HEK293 (cell line): ENCODE results near the gene ALG10.

Source experiments
- BCL11A ChIP-seq: fragments of 450-650 bp; formaldehyde crosslinking; IDR thresholded peaks from 2 replicates; pipeline ENCODE4 v1.5.1; 2016; ENCODE audit warnings: low read depth, missing biosample characterization, missing genetic modification characterization
- GLI2 ChIP-seq: fragments of 450-650 bp; formaldehyde crosslinking; IDR thresholded peaks from 2 replicates; pipeline ENCODE4; 2017; ENCODE audit warnings: missing biosample characterization, missing genetic modification characterization, low read depth, borderline replicate concordance
- GLIS2 ChIP-seq: fragments of 450-650 bp; formaldehyde crosslinking; IDR thresholded peaks from 2 replicates; pipeline ENCODE4 v1.5.1; 2016; ENCODE audit warnings: missing biosample characterization, missing genetic modification characterization
- KLF10 ChIP-seq: fragments of 450-650 bp; IDR thresholded peaks from 2 replicates; pipeline ENCODE4 v1.5.1; 2018; ENCODE audit warnings: missing biosample characterization, mild to moderate bottlenecking, missing genetic modification characterization
- PRDM1 ChIP-seq: fragments of 450-650 bp; formaldehyde crosslinking; IDR thresholded peaks from 2 replicates; pipeline ENCODE4; 2016; ENCODE audit warnings: missing biosample characterization, missing genetic modification characterization
- SETDB1 ChIP-seq: IDR thresholded peaks from one replicate; pipeline ENCODE4 v1.6.1; 2017; ENCODE audit warnings: mild to moderate bottlenecking, low read length, moderate library complexity, mixed read lengths; ENCODE audit not compliant: insufficient read length
- SP2 ChIP-seq: fragments of 450-650 bp; formaldehyde crosslinking; IDR thresholded peaks from 2 replicates; pipeline ENCODE4 v1.5.1; 2016; ENCODE audit warnings: missing biosample characterization, missing genetic modification characterization
- ZBTB20 ChIP-seq: fragments of 450-650 bp; formaldehyde crosslinking; IDR thresholded peaks from 2 replicates; pipeline ENCODE4 v1.5.1; 2016; ENCODE audit warnings: missing biosample characterization, missing genetic modification characterization
- ZFP37 ChIP-seq: fragments of 450-650 bp; formaldehyde crosslinking; IDR thresholded peaks from 2 replicates; pipeline ENCODE4 v1.5.1; 2016; ENCODE audit warnings: missing biosample characterization, missing genetic modification characterization
- ZNF10 ChIP-seq: fragments of 450-650 bp; formaldehyde crosslinking; IDR thresholded peaks from 2 replicates; pipeline ENCODE4 v1.5.1; 2017; ENCODE audit warnings: missing biosample characterization, missing genetic modification characterization
- ZNF138 ChIP-seq: fragments of 450-650 bp; formaldehyde crosslinking; IDR thresholded peaks from 2 replicates; pipeline ENCODE4 v1.5.1; 2016; ENCODE audit warnings: missing biosample characterization, missing genetic modification characterization, borderline replicate concordance
- ZNF221 ChIP-seq: fragments of 450-650 bp; formaldehyde crosslinking; IDR thresholded peaks from 2 replicates; pipeline ENCODE4 v1.5.1; 2017; ENCODE audit warnings: missing biosample characterization, missing genetic modification characterization, borderline replicate concordance
- ZNF223 ChIP-seq: fragments of 450-650 bp; formaldehyde crosslinking; IDR thresholded peaks from 2 replicates; pipeline ENCODE4 v1.5.1; 2016; ENCODE audit warnings: missing biosample characterization, missing genetic modification characterization
- ZNF292 ChIP-seq: fragments of 450-650 bp; formaldehyde crosslinking; IDR thresholded peaks from 2 replicates; pipeline ENCODE4 v1.5.1; 2016; ENCODE audit warnings: low read depth, missing biosample characterization, missing genetic modification characterization, borderline replicate concordance
- ZNF501 ChIP-seq: fragments of 450-650 bp; formaldehyde crosslinking; IDR thresholded peaks from 2 replicates; pipeline ENCODE4 v1.5.1; 2016; ENCODE audit warnings: missing biosample characterization, missing genetic modification characterization
- ZNF544 ChIP-seq: fragments of 450-650 bp; formaldehyde crosslinking; IDR thresholded peaks from 2 replicates; pipeline ENCODE4 v1.5.0; 2017; ENCODE audit warnings: missing biosample characterization, missing genetic modification characterization
- ZNF549 ChIP-seq: fragments of 450-650 bp; IDR thresholded peaks from 2 replicates; pipeline ENCODE4 v1.5.1; 2018; ENCODE audit warnings: missing biosample characterization, missing genetic modification characterization, mild to moderate bottlenecking, inconsistent platforms, moderate library complexity
- ZNF560 ChIP-seq: fragments of 450-650 bp; formaldehyde crosslinking; IDR thresholded peaks from 2 replicates; pipeline ENCODE4 v1.5.1; 2017; ENCODE audit warnings: missing biosample characterization, missing genetic modification characterization, borderline replicate concordance
- ZNF585B ChIP-seq: fragments of 450-650 bp; formaldehyde crosslinking; IDR thresholded peaks from 2 replicates; pipeline ENCODE4 v1.5.1; 2016; ENCODE audit warnings: missing biosample characterization, missing genetic modification characterization
- ZNF623 ChIP-seq: fragments of 450-650 bp; formaldehyde crosslinking; IDR thresholded peaks from 2 replicates; pipeline ENCODE4 v1.5.1; 2016; ENCODE audit warnings: missing biosample characterization, missing genetic modification characterization
- ZNF658 ChIP-seq: fragments of 450-650 bp; formaldehyde crosslinking; IDR thresholded peaks from 2 replicates; pipeline ENCODE4; 2016; ENCODE audit warnings: missing biosample characterization, missing genetic modification characterization
- TF ChIP-seq, protein P1 (sequence below): fragments of 450-650 bp; formaldehyde crosslinking; IDR thresholded peaks from 2 replicates; pipeline ENCODE4 v1.5.1; 2017; ENCODE audit warnings: missing biosample characterization, missing genetic modification characterization
- TF ChIP-seq, protein P2 (sequence below): fragments of 450-650 bp; formaldehyde crosslinking; IDR thresholded peaks from 2 replicates; pipeline ENCODE4 v1.5.1; 2016; ENCODE audit warnings: missing biosample characterization, missing genetic modification characterization
- TF ChIP-seq, protein P3 (sequence below): fragments of 450-650 bp; IDR thresholded peaks from 2 replicates; pipeline ENCODE4 v1.5.1; 2018; ENCODE audit warnings: missing biosample characterization, mild to moderate bottlenecking, missing genetic modification characterization
- TF ChIP-seq, protein P4 (sequence below): fragments of 450-650 bp; formaldehyde crosslinking; IDR thresholded peaks from 2 replicates; pipeline ENCODE4 v1.5.1; 2016; ENCODE audit warnings: missing biosample characterization, missing genetic modification characterization
- TF ChIP-seq, protein P5 (sequence below): fragments of 450-650 bp; formaldehyde crosslinking; IDR thresholded peaks from 2 replicates; pipeline ENCODE4 v1.5.1; 2016; ENCODE audit warnings: missing biosample characterization, missing genetic modification characterization
- TF ChIP-seq, protein P6 (sequence below): fragments of 450-650 bp; formaldehyde crosslinking; IDR thresholded peaks from 2 replicates; pipeline ENCODE4 v1.5.1; 2016; ENCODE audit warnings: missing biosample characterization, missing genetic modification characterization

ALG10 gene

DNA sequence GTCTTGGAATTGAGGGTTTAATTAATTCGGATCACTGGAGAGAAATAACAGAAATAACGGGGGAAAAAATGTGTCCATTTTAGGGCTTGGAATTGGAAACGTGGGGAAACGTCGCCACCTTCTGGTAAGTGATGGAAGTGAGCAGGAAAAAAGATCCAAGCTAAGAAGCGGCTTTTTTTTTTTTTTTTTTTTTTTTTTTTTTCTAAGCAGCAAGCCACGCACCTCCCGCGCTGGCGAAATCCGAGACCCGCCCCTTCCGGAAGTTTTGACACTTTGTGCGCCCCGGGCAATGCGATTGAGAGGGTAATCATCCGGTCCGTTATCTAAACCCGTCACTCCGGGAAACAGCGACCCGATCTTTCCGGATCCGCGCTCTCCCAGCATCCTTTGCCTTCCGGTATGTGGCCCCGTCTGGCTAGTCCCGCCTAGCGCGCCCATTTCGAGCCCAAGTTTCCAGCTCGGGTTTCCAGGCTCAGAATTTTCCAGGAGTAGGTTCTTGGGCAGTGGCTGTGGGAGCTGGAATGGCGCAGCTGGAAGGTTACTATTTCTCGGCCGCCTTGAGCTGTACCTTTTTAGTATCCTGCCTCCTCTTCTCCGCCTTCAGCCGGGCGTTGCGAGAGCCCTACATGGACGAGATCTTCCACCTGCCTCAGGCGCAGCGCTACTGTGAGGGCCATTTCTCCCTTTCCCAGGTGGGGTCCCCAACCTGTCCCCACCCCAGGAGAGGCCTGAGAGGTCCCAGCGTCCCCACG is at the start of gene ALG10 (continued):
- TF ChIP-seq, protein P1, sequence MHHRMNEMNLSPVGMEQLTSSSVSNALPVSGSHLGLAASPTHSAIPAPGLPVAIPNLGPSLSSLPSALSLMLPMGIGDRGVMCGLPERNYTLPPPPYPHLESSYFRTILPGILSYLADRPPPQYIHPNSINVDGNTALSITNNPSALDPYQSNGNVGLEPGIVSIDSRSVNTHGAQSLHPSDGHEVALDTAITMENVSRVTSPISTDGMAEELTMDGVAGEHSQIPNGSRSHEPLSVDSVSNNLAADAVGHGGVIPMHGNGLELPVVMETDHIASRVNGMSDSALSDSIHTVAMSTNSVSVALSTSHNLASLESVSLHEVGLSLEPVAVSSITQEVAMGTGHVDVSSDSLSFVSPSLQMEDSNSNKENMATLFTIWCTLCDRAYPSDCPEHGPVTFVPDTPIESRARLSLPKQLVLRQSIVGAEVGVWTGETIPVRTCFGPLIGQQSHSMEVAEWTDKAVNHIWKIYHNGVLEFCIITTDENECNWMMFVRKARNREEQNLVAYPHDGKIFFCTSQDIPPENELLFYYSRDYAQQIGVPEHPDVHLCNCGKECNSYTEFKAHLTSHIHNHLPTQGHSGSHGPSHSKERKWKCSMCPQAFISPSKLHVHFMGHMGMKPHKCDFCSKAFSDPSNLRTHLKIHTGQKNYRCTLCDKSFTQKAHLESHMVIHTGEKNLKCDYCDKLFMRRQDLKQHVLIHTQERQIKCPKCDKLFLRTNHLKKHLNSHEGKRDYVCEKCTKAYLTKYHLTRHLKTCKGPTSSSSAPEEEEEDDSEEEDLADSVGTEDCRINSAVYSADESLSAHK = no peak
- TF ChIP-seq ZNF585B (tag by site-specific recombination) = no peak
- TF ChIP-seq ZNF549 (tag by site-specific recombination) = no peak
- TF ChIP-seq ZNF544 (tag by site-specific recombination) = no peak
- TF ChIP-seq BCL11A (tag by site-specific recombination) = no peak
- no peak for TF ChIP-seq ZNF292
- TF ChIP-seq, protein P2, sequence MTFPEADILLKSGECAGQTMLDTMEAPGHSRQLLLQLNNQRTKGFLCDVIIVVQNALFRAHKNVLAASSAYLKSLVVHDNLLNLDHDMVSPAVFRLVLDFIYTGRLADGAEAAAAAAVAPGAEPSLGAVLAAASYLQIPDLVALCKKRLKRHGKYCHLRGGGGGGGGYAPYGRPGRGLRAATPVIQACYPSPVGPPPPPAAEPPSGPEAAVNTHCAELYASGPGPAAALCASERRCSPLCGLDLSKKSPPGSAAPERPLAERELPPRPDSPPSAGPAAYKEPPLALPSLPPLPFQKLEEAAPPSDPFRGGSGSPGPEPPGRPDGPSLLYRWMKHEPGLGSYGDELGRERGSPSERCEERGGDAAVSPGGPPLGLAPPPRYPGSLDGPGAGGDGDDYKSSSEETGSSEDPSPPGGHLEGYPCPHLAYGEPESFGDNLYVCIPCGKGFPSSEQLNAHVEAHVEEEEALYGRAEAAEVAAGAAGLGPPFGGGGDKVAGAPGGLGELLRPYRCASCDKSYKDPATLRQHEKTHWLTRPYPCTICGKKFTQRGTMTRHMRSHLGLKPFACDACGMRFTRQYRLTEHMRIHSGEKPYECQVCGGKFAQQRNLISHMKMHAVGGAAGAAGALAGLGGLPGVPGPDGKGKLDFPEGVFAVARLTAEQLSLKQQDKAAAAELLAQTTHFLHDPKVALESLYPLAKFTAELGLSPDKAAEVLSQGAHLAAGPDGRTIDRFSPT (tag by site-specific recombination) = no peak
- no peak for TF ChIP-seq ZNF10
- TF ChIP-seq, protein P3, sequence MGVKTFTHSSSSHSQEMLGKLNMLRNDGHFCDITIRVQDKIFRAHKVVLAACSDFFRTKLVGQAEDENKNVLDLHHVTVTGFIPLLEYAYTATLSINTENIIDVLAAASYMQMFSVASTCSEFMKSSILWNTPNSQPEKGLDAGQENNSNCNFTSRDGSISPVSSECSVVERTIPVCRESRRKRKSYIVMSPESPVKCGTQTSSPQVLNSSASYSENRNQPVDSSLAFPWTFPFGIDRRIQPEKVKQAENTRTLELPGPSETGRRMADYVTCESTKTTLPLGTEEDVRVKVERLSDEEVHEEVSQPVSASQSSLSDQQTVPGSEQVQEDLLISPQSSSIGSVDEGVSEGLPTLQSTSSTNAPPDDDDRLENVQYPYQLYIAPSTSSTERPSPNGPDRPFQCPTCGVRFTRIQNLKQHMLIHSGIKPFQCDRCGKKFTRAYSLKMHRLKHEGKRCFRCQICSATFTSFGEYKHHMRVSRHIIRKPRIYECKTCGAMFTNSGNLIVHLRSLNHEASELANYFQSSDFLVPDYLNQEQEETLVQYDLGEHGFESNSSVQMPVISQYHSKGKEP = no peak
- TF ChIP-seq ZNF658 = no peak
- TF ChIP-seq ZNF623 (tag by site-specific recombination) = no peak
- TF ChIP-seq ZNF501 = 0 out of 2 replicates have a peak, but pooled peaks have one; percentile 39
- TF ChIP-seq ZNF560 (tag by site-specific recombination) = no peak
- TF ChIP-seq ZNF221 = no peak
- peak; percentile 65 for TF ChIP-seq SP2 (tag by site-specific recombination)
- no peak for TF ChIP-seq GLI2
- no peak for TF ChIP-seq KLF10 (tag by site-specific recombination)
- TF ChIP-seq SETDB1 = peak; percentile 43
- TF ChIP-seq, protein P4, sequence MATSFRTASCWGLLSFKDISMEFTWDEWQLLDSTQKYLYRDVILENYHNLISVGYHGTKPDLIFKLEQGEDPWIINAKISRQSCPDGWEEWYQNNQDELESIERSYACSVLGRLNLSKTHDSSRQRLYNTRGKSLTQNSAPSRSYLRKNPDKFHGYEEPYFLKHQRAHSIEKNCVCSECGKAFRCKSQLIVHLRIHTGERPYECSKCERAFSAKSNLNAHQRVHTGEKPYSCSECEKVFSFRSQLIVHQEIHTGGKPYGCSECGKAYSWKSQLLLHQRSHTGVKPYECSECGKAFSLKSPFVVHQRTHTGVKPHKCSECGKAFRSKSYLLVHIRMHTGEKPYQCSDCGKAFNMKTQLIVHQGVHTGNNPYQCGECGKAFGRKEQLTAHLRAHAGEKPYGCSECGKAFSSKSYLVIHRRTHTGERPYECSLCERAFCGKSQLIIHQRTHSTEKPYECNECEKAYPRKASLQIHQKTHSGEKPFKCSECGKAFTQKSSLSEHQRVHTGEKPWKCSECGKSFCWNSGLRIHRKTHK = no peak
- no peak for TF ChIP-seq PRDM1 (tag by site-specific recombination)
- TF ChIP-seq GLIS2 (tag by site-specific recombination) = no peak
- TF ChIP-seq ZBTB20 (tag by site-specific recombination) = no peak; the same call in 1 of the 2 replicates
- TF ChIP-seq, protein P5, sequence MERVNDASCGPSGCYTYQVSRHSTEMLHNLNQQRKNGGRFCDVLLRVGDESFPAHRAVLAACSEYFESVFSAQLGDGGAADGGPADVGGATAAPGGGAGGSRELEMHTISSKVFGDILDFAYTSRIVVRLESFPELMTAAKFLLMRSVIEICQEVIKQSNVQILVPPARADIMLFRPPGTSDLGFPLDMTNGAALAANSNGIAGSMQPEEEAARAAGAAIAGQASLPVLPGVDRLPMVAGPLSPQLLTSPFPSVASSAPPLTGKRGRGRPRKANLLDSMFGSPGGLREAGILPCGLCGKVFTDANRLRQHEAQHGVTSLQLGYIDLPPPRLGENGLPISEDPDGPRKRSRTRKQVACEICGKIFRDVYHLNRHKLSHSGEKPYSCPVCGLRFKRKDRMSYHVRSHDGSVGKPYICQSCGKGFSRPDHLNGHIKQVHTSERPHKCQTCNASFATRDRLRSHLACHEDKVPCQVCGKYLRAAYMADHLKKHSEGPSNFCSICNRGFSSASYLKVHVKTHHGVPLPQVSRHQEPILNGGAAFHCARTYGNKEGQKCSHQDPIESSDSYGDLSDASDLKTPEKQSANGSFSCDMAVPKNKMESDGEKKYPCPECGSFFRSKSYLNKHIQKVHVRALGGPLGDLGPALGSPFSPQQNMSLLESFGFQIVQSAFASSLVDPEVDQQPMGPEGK = no peak
- TF ChIP-seq, protein P6, sequence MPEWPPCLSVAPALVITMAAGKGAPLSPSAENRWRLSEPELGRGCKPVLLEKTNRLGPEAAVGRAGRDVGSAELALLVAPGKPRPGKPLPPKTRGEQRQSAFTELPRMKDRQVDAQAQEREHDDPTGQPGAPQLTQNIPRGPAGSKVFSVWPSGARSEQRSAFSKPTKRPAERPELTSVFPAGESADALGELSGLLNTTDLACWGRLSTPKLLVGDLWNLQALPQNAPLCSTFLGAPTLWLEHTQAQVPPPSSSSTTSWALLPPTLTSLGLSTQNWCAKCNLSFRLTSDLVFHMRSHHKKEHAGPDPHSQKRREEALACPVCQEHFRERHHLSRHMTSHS (tag by site-specific recombination) = no peak
- TF ChIP-seq ZNF223 (tag by site-specific recombination) = no peak
- TF ChIP-seq ZNF138 (tag by site-specific recombination) = no peak
- no peak for TF ChIP-seq ZFP37
